Astrocyte of the cerebellum (primary cell): ENCODE measurements around the gene ARHGEF40.

Source experiments
- DNase-seq: peaks from one replicate; pipeline ENCODE4 v3.0.0-alpha.2; 2011; ENCODE audit warnings: low read depth
- H3K4me3 ChIP-seq: 2 replicates; pipeline ENCODE4 v1.5.1; 2011; ENCODE audit warnings: mild to moderate bottlenecking, low read depth, low read length, moderate library complexity
- in situ Hi-C: cut with HindIII; loops from 2 replicates; pipeline ENCODE4 v1.10.0; 2017; ENCODE audit warnings: low sequenced_read_pairs
- TF ChIP-seq, protein P1 (sequence below): IDR thresholded peaks from 2 replicates; pipeline ENCODE4 v1.5.1; 2012; ENCODE audit warnings: low read length, low read depth, moderate library complexity, mild to moderate bottlenecking; ENCODE audit errors: missing control alignments

The ARHGEF40 gene

DNA sequence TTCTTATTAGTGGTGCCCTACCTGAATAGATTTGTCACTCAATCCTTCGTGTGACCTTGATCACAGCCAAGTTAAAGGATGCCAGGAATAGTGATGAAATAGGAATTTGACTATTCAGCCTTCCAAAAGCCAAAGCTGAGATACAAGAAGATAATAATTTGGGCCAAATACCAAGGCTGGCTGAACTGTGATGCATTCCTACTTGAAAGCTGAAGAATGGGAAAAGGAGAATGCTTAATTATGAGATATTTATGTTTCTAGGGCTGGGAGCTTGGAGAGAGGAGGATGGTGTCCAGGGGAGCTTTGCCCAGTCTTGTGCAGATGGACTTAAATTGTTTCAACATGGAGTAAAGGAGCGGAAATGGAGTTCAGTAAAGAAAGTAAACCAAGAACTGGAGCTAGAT lies 22.7 kb upstream of the ARHGEF40 start:
- no peak for DNase-seq
- in situ Hi-C loops: no loop called here
- TF ChIP-seq, protein P1, sequence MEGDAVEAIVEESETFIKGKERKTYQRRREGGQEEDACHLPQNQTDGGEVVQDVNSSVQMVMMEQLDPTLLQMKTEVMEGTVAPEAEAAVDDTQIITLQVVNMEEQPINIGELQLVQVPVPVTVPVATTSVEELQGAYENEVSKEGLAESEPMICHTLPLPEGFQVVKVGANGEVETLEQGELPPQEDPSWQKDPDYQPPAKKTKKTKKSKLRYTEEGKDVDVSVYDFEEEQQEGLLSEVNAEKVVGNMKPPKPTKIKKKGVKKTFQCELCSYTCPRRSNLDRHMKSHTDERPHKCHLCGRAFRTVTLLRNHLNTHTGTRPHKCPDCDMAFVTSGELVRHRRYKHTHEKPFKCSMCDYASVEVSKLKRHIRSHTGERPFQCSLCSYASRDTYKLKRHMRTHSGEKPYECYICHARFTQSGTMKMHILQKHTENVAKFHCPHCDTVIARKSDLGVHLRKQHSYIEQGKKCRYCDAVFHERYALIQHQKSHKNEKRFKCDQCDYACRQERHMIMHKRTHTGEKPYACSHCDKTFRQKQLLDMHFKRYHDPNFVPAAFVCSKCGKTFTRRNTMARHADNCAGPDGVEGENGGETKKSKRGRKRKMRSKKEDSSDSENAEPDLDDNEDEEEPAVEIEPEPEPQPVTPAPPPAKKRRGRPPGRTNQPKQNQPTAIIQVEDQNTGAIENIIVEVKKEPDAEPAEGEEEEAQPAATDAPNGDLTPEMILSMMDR: no peak
- no peak overlapping the region for H3K4me3 ChIP-seq

DNA sequence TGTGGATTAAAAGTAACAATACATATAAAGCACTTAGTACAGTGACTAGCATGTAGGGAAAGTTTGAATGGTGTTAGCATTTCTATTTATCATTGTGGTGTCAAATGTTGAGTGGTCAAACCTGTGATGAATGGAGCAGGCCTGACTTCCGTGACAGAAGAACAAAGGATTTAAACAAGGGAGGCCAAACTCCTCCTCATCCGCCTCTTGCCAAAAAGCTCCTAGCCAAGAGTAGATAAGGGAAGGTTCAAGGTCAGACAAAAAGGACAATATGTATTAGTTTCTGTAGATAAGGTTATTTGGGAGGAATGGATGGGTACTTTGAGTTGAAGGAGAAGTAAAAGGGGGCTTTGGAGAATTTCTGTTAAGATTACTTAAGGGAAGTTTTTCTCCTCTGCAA lies 21.5 kb upstream of the ARHGEF40 start:
- H3K4me3 ChIP-seq: no peak overlapping the region

DNA sequence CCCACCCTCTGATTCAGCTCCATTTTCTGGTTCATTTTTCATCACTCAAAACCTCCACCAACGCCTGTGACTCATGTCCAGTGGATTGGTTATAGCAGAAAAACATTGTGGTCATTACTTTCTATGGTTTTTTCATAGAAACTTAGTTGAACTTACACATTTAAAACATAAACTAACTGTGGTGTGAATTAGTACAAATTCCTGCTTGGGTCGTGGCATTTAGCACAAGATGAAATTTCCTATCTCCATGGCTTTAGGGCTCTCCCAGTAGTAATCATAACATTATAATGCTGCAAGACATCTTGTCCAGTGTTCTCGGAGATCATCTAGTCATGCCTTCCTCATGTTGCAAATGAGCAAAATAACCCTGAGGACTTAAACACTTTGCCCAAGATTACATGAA lies 20.8 kb upstream of the ARHGEF40 start:
- no peak overlapping the region for H3K4me3 ChIP-seq
- TF ChIP-seq, protein P1: no peak
- DNase-seq: no peak
- in situ Hi-C loops: no loop called here

More for the DNA sequence above, 21.5 kb upstream of the ARHGEF40 start:
- TF ChIP-seq, protein P1: no peak
- no peak for DNase-seq
- in situ Hi-C loops: no loop called here

DNA sequence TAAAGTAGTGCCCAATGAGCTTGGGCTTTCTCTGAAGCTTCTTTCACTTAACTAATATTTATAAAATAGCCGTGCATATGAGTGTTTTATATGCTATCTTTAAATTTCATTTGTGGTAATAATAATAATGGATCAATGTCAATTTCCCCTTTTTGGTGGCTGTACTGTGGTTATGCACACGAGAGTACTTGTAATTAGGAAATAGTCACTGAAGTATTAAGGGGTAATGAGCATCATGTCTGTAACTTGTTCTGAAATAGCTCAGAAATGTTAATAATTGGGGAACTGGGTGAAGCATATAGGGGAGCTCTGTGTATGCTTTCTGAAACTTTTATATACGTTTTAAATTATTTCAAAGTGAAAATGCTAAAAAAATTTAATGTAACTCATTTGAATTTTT lies 19.5 kb upstream of the ARHGEF40 start:
- in situ Hi-C loops: no loop called here
- no peak for DNase-seq
- H3K4me3 ChIP-seq: no peak overlapping the region
- TF ChIP-seq, protein P1: no peak

DNA sequence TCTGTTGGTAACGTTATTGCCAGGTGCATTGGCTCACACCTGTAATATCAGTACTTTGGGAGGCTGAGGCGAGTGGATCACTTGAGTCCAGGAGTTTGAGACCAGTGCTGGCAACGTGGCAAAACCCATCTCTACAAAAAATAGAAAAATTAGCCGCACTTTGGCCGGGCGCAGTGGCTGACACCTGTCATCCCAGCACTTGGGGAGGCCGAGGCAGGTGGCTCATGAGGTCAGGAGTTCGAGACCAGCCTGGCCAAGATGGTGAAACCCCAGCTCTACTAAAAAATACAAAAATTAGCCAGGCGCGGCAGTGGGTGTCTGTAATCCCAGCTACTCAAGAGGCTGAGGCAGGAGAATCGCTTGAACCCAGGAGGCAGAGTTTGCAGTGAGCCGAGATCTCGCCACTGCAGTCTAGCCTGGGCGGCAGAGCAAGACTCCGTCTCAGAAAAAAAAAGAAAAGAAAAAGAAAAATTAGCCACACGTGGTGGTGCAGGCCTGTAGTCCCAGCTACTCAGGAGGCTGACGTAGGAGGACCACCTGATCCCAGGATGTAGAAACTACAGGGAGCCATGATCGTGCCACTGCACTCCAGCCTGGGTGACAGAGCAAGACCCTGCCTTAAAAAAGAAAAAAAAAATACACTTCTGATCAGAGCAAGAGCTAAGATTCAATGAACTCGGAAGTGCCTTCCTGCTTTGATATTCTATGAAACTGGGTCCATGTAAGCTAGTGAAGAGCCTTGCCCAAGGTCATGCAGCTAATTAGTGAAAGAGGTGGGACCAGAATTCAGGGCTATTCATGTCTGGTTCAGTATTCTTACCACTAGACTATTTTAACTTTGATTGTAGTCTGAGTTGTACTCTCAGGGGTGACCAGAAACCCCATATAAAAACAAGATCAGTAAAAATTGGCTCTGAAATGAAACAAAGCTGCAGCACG lies 16.7 kb upstream of the ARHGEF40 start:
- in situ Hi-C loops: no loop called here
- TF ChIP-seq, protein P1: no peak
- DNase-seq: no peak

DNA sequence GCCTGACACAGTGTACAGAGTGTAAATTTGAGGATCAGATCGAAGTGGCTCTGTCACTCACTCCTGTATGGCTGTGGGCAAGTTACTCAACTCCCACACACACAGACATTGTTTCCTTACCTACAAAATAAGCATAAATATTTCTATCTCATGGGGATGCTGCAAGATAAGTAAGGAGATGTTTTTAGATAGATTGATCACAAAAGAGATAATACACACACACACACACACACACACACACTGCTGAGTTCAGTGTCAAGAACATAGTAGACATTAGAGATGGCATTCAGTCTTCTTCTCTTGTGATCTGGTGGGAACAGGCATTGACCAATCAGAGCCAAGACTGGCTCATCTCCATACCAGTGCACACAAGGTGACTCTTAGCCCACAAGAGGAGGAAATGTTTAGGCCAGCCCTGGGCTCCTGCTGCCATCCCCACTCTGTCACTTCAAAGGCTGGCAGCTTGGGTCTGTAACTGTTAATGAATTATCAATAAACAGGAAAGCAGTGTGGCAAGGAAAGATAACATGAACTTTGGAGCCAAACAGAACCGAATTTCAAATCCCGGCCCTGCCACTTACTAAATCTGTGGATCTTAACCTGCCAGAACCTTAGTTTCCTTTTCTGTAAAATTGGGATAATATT lies 15.9 kb upstream of the ARHGEF40 start:
- no peak overlapping the region for H3K4me3 ChIP-seq
- TF ChIP-seq, protein P1: no peak
- DNase-seq: no peak
- in situ Hi-C loops: no loop called here

More for the DNA sequence above, 16.7 kb upstream of the ARHGEF40 start:
- no peak overlapping the region for H3K4me3 ChIP-seq
